Epidermal melanocyte (primary cell): ENCODE measurements around the gene LMNB1.
"Not testable (repeated sequence)": the region's sequence is repeated elsewhere in the genome, so short reads cannot be mapped to it uniquely, and the experiment has no call there.

Experiments
- DNase-seq: peaks from one replicate; pipeline ENCODE4 v3.0.0; 2011; ENCODE audit warnings: low spot score; ENCODE audit not compliant: insufficient read length

LMNB1 gene

GRCh38 chr5:126776499-126777256 lies at the start of gene LMNB1:
Gene LMNB1, plus strand, starts transcription at chr5:126777136. Its CDS starts 373 bp downstream, at chr5:126777509.
- peak; percentile 73 for DNase-seq

DNA sequence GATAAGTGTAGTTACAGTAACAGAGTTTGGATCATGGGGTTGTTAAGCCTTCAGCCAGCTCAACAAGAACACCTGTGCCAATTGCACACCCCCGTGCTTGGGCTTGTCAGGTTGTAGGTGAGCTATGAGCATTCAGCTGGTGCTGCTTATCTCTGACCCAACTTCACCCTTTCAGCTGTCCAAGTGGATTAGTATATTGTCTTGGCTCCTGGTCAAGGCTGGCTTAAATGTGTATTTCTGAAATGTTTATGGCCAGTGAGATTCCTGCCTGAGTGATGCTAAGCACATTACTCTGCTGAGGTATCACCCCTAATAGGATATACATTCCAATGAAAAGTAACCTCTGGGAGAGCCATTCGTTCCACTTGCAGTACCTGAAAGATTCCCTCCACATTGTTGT lies 44.2 kb upstream of the LMNB1 start:
- DNase-seq, result no peak

DNA sequence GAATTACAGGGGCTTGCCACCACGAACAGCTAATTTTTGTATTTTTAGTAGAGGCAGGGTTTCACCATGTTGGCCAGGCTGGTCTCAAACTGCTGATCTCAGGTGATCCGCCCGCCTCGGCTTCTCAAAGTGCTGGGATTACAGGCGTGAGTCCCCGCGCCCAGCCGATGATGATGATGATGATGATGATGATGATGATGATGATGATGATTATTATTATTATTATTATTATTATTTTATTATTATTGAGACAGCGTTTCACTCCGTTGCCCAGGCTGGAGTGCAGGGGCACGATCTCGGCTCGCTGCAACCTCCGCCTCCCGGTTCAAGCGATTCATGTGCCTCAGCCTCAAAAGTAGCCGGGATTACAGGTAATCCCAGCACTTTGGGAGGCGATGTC lies 42.4 kb upstream of the LMNB1 start:
- not testable (repeated sequence) for DNase-seq

DNA sequence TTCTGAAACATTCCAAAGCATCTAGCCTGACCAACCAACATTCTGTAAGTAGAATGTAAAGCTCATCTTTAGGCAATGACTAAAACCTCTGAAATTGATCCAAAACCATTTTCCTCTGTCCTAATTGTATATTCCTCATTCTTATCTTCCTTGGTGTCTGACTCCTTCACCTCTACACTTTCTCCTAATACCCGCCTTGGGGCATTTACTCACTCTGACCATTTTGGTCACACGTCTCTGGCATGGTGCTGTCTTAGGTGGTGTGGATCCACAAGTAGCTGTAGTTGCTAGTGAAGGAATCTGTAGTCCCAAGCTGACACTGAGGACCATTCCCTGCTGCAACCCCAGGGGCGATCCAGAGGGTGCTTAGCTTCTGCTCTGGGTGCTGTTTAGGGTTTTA lies 40.8 kb upstream of the LMNB1 start:
- DNase-seq, result no peak

DNA sequence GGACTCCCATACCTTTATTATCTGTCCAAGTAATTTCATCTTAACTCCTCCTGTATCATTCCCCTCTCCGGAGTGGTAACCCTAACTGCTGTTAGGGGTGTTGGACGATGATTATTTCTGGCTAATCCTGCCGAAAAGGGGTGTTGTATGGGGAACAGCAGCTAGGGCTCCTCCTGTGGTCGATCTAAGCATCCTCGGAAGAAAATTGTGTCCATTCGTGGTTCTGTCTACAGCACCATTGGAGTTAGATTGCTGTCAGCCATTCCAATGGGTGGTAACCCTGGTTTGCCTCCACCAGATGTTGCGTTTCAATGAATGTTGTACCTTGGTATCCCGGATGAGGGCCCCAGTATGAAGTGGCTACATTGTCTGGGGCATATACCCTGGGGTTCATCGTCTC lies 35.6 kb upstream of the LMNB1 start:
- no peak for DNase-seq

GRCh38 chr5:126742425-126742824 lies 34.5 kb upstream of the LMNB1 start:
- no peak for DNase-seq

DNA sequence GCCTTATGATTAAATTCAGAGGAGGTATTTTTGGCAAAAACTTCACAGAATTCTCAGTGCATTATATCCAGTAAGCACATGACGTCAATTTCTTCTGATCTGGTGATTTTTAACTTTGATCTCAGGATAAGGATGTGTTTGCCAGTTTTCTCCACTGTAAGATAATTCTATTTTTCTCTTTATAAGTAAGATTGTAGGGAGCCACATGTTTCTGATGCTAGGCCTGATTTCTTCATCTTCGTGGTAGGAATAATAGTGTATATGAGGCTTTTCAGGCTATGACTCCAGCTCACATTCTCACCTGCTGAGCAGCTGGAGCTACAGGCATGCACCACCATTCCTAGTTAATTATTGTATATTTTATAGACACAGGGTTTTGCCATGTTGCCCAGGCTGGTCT lies 32.1 kb upstream of the LMNB1 start:
- DNase-seq, result no peak

GRCh38 chr5:126745259-126745992 lies 31.5 kb upstream of the LMNB1 start:
- DNase-seq, result no peak

DNA sequence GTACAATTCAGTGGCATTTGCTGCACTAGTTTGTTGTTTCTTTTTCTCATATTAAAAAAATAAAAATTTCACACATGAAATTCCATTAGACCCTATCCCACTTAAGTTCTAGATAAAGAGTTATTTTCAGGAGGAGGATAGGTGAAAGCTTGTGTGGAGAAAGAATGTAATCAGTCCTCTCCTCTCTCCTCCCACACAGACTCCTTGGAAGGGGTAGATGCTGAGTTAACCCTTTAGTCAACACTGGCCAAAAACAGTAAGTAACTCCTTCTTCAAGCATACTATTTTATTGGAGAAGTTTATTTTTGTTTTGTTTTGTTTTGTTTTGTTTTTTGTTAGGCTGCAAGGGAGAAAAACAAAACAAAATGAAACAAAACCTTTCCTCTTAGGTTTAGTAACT lies 30.6 kb upstream of the LMNB1 start:
- no peak for DNase-seq

DNA sequence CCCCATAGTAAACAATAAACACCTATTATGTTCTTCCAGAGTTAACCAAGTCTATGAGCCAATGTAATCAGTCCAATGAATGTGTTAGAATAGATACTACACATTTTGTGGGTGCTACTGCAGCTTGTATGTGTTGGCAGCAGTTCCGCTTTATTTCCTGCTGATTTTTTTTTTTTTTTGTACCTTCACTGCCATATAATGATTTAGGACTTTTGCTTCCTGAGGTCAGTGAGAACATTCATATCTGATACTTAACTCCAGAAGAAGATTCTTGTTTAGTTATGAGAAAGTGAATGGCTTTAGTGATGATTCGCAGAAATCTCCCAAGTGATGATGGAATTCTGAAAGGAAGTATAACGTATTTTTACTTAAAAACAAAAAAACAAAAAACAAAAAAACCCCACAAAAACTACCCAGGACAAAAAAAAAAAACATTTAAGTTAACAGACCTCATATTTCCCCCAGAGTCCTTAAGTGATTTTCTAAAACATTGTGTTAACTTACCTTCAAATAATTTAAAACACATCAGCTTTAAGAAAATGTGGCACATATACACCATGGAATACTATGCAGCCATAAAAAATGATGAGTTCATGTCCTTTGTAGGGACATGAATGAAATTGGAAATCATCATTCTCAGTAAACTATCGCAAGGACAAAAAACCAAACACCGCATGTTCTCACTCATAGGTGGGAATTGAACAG lies 24.7 kb upstream of the LMNB1 start:
- no peak for DNase-seq

DNA sequence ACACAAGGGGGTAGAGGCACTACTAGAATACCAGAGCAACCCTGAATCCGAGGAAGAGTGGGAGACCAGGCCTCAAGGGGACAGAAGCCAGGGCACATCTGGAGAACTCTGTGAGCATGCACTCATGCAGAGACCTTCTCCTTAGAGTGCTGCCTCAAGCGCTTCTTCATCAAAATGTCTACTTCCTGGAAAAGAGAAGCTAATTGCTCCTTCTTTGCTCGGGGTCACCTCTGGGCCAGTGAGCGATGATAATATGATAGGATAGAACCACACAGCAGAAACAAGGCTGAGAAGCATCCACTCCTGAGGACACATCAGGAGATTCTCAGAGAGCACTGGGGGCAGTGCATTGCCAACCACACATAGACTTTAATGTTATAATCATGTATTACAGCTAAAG lies 23.7 kb upstream of the LMNB1 start:
- DNase-seq, result no peak

- DNase-seq, result no peak
Observed at GRCh38 chr5:126754609-126755008, 22.3 kb upstream of the LMNB1 start.

DNA sequence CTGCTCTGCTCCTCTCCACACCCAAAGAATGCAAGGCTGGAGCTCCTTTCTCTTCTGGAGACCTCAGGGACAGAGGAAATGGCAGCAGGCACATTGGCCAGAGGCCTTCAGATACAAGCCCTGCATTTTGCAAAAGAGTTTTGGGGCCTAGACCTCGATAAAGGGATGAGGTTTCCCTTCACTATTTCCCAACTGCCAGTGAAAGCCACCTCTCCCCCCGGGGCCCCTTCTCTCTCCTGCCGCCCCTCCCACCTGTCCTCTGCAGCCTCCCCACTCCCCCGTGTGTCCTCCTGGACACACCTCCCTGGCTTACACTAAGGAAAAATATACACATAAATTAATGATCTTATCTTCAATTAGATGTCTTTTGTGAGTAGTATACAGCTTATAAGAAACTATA lies 21.3 kb upstream of the LMNB1 start:
- no peak for DNase-seq

GRCh38 chr5:126757713-126758357 lies 19.1 kb upstream of the LMNB1 start:
- DNase-seq, result no peak

GRCh38 chr5:126763371-126763770 lies 13.6 kb upstream of the LMNB1 start:
- DNase-seq, result no peak

DNA sequence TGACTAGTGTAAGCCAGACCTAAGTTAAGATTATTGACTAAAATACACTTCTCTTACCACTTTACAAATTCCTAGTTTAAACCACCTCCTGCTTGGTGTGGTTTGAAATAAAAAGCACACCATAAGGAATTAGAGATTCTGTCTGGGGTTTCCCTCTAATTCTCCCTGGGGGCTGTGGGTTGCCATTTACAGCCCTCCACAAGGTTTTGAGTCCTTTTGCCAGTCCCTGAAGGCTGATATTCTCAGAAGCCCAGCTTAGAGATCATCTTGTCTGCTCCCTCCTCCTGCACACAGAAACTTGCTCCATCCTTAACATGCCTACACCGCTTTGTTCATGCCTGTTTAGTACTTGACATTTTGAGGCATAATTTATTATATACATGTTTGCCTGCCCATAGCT lies 7.2 kb upstream of the LMNB1 start:
- no peak for DNase-seq

- not testable (repeated sequence) for DNase-seq
Observed at GRCh38 chr5:126773536-126773935, 3.4 kb upstream of the LMNB1 start.

- DNase-seq, result not testable (repeated sequence)
Observed at GRCh38 chr5:126774595-126774994, 2.3 kb upstream of the LMNB1 start.

GRCh38 chr5:126777257-126777974 lies 480 bp downstream of the LMNB1 start:
- no peak for DNase-seq

GRCh38 chr5:126777975-126778674 lies 1.2 kb downstream of the LMNB1 start:
- peak; percentile 68 for DNase-seq
